HG03354 (cell line): ENCODE measurements around the gene MCUR1.
A peak's percentile ranks its signal among the peaks of the same experiment; 100 is the strongest.
"Not testable (repeated sequence)": the region's sequence is repeated elsewhere in the genome, so short reads cannot be mapped to it uniquely, and the experiment has no call there.

Experiments
- ATAC-seq: cut with Tn5 transposase; IDR thresholded peaks from one replicate; pipeline ENCODE4 v1.9.1; 2021; ENCODE audit warnings: mild to moderate bottlenecking; ENCODE audit not compliant: unreplicated experiment, poor library complexity, severe bottlenecking

MCUR1 gene

DNA sequence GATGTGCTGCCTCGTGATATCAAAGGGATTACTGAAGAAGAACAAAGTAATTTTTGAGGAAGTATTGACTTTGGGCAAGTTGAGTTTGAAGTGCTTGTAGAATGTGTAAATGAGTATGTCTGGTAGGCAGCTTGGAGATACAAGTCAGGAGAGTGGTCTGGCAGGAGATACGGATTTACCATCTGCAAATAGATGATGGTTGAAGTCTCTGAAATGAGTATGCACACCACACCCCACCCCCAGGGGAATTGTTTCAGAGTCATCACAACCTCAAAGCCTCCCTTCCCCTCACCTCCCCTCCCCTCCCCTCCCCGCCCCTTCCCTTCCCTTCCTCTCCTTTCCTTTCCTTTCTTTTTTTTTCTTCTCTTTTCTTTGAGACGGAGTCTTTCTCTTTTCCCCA, 16.4 kb upstream of the MCUR1 start:
- ATAC-seq, result no peak

DNA sequence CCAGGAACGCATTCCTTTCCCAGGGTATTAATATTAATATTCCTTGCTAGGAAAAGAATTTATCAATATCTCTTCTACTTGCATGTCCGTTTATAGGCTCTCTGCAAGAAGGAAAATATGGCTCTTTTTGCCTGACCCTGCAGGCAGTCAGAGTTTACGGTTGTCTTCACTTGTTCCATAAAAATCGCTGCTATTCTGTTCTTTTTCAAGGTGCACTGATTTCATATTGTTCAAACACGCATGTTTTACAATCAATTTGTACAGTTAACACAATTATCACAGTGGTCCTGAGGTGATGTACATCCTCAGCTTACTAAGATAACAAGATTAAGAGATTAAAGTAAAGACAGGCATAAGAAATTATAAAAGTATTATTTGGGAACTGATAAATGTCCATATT, 15.1 kb upstream of the MCUR1 start:
- ATAC-seq, result not testable (repeated sequence)

DNA sequence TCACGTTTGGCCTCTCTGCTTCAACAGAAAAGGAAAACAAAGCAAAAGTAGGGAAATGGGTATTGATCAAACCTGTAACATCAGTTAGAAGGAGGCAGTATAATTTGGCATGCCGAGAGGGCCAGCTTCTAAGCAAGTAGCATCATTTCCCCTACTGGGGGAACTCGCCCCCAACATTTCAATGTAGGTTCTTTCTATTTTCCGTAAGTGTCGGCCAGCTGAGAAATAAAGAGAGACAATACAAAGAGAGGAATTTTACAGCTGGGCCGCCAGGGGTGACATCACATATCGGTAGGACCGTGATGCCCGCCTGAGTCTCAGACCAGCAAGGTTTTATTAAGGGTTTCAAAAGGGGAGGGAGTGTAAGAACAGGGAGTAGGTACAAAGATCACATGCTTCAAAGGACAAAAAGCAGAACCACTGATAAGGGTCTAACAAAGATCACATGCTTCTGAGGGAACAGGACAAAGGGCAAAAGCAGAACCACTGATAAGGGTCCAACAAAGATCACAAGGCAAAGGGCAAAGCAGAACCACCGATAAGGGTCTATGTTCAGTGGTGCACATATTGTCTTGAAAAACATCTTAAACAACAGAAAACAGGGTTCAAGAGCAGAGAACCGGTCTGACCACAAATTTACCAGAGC, 14.4 kb upstream of the MCUR1 start:
- not testable (repeated sequence) for ATAC-seq

DNA sequence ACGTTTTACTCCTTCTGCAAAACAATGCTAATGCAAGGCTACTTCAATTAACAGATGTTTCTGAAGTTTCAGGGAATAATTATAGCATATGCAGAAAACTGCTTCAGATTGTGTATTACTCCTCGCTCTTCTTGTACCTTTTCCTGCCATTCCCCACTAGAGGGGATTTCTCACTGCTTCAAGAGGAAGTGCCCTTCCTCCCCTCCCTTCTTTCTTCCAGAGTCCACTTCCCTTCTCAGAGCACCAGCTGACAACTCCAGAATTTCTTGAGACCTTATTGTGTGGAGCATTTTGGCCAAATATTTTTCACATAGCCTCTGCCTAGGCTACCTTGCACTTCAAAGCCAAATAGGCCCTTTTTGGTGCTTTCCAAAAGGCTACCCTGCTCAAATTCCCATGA, 12.7 kb upstream of the MCUR1 start:
- no peak for ATAC-seq

DNA sequence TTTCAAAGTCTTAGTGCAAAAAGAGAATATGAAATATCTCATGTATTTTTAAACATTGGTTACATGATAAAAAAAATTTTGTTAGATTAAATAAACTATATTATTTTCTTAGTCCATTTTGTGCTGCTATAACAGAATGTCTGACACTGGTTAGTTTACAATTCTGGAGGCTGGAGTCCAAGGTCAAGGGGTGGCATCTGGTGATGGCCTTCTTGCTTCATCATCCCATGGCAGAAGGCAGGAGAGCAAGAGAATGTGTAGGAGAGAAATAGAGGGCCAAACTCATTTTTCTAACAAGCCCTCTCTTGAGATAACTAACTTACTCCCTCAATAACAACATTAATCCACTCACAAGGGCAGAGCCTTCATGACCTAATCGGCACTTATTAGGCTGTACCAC, 11.5 kb upstream of the MCUR1 start:
- no peak for ATAC-seq

DNA sequence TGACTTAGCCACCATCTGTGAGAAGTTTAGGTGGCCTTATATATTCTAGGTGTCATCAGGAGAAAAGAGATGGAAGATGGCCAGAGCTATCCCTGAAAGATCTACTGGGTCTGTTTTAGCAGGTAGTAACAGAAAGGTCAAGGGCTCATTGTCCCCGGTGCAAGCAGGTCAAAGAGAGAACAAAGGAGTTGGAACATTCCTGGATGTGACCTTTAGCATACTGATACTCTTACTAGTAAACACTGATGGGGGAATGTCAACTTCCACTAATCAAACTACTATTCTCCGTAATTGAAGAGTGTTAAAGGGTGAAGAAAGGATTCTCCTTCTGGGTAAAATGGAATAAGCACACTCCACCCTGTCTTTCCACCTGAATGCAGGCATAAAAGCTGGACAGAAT, 4.0 kb upstream of the MCUR1 start:
- ATAC-seq, result no peak

DNA sequence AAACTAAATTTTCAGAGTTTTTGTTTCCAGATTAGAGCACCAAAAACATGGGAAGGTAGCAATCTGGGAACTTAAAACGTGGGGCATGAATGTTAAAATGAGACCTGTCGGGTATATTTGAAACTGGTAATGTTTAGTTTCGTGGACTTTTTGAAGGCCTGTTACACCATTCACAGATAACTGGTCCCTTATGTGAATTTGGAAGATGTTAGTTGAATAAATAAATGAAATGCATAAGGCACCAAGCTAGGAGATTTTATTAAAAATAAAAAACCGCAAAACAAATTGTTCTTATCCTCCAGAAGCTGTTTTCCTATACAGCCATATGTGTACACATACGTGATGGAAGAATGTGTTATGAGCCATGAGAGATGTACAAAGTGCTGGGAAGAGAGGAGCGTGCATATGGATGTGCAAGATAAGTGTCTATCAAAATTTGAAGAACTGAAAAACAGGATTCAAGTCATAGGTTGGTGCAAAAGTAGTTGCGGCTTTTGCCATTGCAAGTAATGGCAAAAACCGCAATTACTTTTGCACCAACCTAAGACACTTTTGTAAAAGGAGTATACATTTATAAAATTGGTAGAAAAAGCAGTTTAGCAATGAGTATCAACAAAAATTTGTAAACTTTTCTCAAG, 700 bp upstream of the MCUR1 start:
- no peak for ATAC-seq

DNA sequence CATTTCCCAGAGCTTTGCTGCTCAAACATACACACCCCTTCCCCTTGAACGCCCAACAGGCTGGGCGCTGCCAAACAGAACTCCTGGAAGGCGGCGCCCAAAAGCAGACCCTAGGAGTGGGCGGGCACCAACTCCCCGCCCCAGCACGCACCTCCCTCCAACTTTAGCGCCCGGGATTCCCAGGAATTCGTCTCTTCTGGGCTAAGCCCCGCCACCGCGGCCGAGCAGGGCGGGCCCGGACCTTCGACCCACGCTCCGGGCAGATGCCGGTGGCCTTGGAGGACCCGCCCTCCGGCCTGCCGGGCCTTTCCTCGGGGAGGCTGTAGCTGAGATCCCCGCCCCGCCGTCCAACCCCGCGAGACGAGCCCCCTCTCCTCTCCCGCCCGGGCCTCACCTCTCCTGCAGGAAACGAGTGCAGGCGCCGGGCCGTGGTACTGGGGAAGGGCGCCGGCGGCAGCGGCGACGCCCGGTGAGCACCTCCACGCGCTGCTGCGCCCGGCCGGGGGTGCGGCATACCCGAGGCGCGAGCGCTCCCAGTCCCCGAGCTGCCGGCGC, 659 bp downstream of the MCUR1 start:
- peak; percentile 51 for ATAC-seq

DNA sequence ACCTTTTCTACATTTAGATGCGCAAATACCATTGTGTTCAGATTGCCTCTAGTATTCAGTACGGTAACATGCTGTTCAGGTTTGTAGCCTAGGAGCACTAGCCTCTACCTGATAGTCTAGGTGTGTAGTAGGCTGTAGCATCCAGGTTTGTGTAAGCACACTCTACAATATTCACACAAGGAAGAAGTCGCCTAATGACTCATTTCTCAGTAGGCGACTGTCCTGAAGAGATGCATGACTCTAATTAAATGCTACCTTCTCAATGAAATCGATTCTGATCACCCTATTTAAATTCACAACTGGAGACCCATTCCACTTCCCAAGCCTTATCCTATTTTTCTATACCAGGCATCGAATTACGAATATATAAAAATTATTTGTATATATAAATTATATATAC, 1.3 kb downstream of the MCUR1 start:
- no peak for ATAC-seq

DNA sequence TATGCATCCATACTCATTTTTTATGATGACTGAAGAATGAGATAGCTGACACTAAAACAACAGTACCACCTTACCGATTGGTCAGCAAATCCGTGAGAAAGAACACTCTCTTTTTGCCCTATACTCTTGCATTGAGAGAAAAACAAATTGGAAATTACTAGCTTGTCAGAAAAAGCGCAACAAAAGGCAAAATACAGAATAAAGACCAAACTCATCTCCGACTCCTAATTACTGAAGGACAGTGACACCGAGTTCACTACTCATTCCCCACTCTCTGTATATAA, 2.1 kb downstream of the MCUR1 start:
- ATAC-seq, result no peak

DNA sequence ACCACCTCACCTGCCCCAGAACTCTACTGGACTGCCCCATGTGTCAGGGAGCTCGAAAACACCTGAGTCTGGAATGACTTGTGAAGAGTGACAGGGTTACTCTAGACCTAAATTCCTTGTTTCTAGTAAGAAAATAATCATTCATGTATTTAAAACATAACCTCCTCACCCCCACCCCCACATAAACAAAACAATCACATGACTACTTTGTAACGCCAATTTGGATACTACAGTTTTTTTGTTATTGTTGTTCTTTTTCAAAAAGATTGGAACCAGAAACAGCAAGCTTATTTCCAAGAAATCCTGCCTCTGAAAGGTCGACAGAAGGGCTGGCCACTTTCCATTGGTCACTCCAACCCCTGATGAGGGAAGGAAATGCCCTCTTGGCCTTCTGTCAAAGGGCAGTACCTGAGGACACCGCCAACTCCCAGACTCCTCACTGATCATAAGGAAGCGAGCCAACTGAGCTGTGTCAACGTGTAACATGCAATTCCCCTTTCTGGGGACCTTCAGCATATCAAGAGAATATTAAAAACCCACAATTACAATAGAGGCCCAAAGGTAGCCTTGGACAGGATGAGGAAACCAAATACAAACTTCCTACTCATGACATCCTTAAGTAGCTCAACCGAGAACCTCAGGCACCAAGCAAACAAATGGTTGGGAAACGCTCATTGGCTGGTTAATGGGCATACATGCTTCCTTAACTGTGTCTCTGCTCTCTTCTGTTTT, 2.6 kb downstream of the MCUR1 start:
- no peak for ATAC-seq

DNA sequence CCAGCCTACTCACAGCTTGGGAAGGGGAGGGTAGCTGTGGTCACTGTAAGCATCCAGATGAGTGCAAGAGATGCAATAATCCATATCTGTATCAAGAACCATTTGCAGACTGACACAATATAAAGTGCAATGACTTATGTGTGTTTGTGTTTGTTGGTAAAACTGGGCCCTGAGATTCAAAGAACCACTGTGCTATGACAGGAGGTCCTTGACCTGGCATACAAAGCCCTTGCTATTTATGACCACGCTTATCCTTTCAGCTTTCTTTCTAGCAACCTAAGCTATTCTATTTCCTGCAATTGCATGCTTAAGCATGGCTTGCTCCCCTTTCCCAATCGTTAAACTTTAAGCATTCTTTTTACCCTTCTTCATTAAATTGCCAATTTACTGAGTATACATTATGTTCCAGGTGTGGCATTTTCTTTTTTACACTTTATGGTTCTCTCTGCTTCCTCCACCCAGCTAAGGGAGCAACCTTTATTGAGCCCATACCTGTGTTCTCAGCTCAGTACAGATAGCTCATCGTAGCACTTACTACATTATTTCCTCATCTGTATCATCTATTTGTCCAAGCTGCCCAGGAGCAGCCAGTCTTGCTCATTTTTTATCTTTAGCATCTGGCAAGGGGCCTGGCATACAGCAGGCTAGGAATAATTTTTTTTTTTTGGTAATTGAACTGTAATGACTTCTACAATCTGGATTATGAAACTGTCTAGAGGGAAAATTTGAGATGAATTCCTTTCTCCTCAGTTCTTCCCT, 3.5 kb downstream of the MCUR1 start:
- no peak for ATAC-seq

DNA sequence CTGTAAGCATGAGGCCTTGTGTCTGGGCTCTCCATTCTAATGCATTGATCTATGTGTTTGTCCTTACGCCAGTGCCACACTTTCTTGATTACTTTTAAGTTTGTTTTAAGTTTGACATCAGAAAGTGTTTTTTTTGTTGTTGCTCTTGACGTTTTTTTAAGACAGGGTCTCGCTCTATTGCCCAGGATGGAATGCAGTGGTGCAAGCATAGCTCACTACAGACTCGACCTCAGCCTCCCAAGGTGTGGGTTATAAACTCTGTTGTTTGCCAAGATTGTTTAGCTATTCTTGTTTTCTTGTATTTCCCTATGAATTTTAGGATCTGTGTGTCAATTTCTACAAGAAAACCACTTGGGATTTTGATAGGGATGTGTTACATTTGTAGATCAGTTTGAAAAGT, 5.6 kb downstream of the MCUR1 start:
- ATAC-seq, result no peak

DNA sequence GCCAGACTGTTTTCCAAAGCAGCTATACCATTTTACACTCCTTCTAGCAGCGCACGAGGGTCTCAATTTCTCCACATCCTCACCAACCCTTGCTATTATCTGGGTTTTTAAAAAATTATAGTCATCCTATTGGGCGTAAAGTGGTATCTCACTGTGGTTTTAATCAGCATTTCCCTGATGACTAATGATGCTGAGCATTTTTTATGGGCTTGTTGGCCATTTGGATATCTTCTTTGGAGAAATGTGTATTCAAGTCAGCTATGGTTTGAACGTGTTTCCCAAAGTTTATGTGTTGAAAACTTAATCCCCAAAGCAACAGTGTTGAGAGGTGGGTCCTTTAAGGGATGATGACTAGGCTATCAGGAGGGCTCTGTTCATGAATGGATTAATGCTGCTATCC, 6.7 kb downstream of the MCUR1 start:
- no peak for ATAC-seq

DNA sequence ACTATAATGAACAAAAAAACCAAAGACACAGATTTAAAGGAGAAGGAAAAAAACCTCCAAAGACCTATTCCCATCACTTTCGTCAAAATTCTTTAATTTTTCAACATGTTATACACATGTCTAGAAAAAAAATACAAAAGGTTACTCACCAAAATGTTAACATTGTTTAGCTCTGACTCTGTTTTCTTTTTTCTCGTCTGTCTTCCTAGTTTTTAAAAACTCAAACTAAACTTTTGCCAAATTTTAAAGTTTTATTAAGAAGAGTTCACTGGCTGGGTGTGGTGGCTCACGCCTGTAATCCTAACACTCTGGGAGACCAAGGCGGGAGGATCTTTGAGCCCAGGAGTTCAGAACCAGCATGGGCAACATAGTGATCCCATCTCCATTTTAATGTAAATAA, 10.8 kb downstream of the MCUR1 start:
- ATAC-seq, result no peak

DNA sequence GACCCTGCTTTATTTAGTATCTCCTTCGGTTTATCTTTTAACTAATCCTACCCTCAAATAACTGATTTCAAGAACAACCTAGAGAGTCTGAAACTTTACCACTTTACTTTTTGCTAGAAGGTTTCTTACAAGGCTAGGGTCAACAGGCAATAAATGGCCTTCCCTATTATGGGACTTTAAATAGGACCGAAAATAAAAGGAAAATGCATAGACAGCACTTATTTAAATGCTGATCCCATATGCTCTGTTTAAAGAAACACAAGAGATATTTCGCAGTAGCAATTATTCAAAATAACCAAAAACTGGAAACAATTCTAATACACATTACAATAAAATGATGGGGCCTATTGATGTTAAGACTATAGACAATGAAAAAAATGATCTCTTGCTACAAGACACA, 13.7 kb downstream of the MCUR1 start:
- no peak for ATAC-seq

DNA sequence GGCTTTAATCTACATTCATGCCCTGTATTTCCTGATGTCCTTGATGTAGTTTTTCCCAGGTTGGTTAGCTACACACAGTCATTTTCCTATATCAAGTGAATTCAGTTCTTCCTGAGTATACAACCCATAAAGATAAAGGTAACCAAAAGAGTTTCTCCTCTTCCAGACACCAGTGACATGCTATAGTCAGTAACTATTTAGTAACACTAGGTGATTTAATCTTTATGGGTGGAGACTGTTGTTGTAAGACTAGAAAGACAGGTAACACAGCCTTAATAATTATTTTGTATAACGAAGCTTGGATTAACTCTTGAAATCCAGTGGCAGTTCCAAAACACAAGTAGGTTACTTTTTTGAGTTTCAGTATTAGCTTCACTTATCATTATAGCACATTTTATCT, 17.6 kb downstream of the MCUR1 start:
- no peak for ATAC-seq

DNA sequence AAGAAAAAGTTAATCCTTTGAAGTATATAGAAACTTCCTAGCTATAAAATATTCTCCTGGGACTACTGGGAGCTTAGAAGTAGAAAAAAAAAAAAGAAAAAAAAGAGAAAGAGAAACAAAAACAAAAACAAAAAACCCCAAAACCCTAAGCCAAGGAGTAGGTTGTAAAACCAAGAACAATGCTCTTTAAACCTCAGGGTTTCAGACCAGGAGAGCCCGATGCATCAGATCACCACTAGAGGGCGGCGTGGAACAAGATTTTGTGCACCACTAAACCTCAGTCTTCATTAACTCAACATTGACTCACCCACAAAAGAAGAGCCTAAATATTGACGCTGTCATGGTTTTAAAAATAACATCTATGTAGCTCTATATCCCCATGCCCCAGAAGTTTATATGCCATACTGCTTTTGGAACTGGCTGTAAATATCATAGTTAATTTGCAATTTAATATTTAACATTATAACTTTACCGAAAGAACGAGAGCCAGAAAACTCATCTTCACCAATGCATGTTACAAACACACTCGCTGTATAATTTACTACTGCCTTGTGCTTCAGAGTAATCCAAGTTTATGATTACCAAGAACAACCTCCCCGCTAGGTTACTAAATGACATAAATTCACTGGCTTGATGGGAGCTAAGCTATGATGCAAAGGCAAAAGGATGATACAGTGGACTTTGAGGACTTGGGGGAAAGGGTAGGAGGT, 19.2 kb downstream of the MCUR1 start:
- ATAC-seq, result peak; percentile 95

DNA sequence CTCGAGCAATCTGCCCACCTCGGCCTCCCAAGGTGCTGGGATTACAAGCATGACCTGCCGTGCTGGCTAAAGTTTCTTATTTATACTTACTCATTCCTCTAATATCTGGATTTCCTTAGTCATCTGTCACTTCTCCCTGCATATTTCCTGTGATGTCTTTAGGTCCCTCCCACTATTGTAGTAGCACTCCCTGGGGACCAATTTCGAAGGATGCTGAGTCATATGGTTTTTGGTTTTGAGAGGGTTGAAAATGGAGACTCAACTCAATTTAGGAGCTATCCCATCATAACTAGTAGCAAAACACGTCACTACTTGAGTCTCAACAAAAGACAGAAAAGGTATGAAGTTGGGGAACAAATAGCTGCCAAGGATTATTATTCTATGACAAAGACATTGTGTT, 20.2 kb downstream of the MCUR1 start:
- ATAC-seq, result no peak

DNA sequence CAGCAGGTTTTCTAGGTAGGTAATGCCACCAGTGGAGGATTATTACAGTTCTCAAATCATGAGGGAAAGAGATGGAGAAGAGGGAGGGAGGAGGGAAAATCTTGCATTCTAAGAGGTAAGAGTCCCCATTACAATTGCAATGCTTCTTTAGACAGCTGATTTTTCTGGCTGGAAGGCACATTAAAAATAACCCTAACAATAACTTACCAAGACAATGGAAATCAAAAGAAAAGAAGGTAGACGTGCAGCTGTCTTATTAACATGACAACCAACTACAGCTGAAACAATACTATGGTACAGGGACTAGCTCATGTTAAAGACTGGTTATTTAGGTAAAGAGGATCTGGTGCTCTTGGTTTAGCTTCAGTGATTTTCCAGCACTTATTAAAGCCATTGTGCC, 24.6 kb downstream of the MCUR1 start:
- ATAC-seq, result no peak
